Measurements from ENCODE around the gene JAZF1.

Gene JAZF1

GRCh38 chr7:28180364-28181147, at the start of gene JAZF1:
Gene JAZF1, minus strand, starts transcription at chr7:28180795.
- DNase-seq = peak; percentile 77

- DNase-seq = no peak
Observed at GRCh38 chr7:28230261-28230660, 49.7 kb upstream of the JAZF1 start.

- no peak for DNase-seq
Observed at GRCh38 chr7:28228396-28228795, 47.8 kb upstream of the JAZF1 start.

- DNase-seq = no peak
Observed at GRCh38 chr7:28226003-28226402, 45.4 kb upstream of the JAZF1 start.

- no peak for DNase-seq
Observed at GRCh38 chr7:28225576-28225975, 45.0 kb upstream of the JAZF1 start.

- DNase-seq = no peak
Observed at GRCh38 chr7:28224675-28225074, 44.1 kb upstream of the JAZF1 start.

- DNase-seq = no peak
Observed at GRCh38 chr7:28224172-28224571, 43.6 kb upstream of the JAZF1 start.

- DNase-seq = no peak
Observed at GRCh38 chr7:28222636-28223035, 42.0 kb upstream of the JAZF1 start.

GRCh38 chr7:28219793-28220192, 39.2 kb upstream of the JAZF1 start:
- no peak for DNase-seq

- no peak for DNase-seq
Observed at GRCh38 chr7:28217143-28217542, 36.5 kb upstream of the JAZF1 start.

GRCh38 chr7:28211006-28211405, 30.4 kb upstream of the JAZF1 start:
- DNase-seq = no peak

- DNase-seq = no peak
Observed at GRCh38 chr7:28208506-28208905, 27.9 kb upstream of the JAZF1 start.

GRCh38 chr7:28207486-28208158, 27.0 kb upstream of the JAZF1 start:
- DNase-seq = no peak

- DNase-seq = no peak
Observed at GRCh38 chr7:28205506-28205905, 24.9 kb upstream of the JAZF1 start.

- no peak for DNase-seq
Observed at GRCh38 chr7:28203508-28204240, 23.1 kb upstream of the JAZF1 start.

- no peak for DNase-seq
Observed at GRCh38 chr7:28202222-28202621, 21.6 kb upstream of the JAZF1 start.

- DNase-seq = no peak
Observed at GRCh38 chr7:28201131-28201530, 20.5 kb upstream of the JAZF1 start.

GRCh38 chr7:28200598-28200997, 20.0 kb upstream of the JAZF1 start:
- no peak for DNase-seq

- no peak for DNase-seq
Observed at GRCh38 chr7:28199021-28199510, 18.5 kb upstream of the JAZF1 start.

- DNase-seq = no peak
Observed at GRCh38 chr7:28195910-28196620, 15.5 kb upstream of the JAZF1 start.

- no peak for DNase-seq
Observed at GRCh38 chr7:28192786-28193585, 12.4 kb upstream of the JAZF1 start.

- DNase-seq = no peak
Observed at GRCh38 chr7:28191751-28192150, 11.2 kb upstream of the JAZF1 start.

Measured in activated CD8-positive, alpha-beta memory T cell treated with anti-CD3 and anti-CD28 coated beads, Interleukin-2, amount 50 U/mL, for 48 hours (primary cell).